SK-N-SH treated with all-trans-retinoic acid at 6 μM for 48 hours (cell line): ENCODE measurements around the gene TLX1.

ENCODE experiments used
- ARNTL ChIP-seq: fragments of 450-650 bp; formaldehyde crosslinking; IDR thresholded peaks from 2 replicates; pipeline ENCODE4 v1.5.0; 2020; ENCODE audit warnings: low read depth, mild to moderate bottlenecking, moderate library complexity, borderline replicate concordance
- GLIS3 ChIP-seq: fragments of 250-450 bp; sonication (Bioruptor Pico); IDR thresholded peaks from 2 replicates; pipeline ENCODE4 v1.5.0; 2020; ENCODE audit warnings: mild to moderate bottlenecking, moderate library complexity
- OSR1 ChIP-seq: fragments of 250-450 bp; sonication (Bioruptor Pico); IDR thresholded peaks from 2 replicates; pipeline ENCODE4 v1.8.0; 2022; ENCODE audit warnings: moderate library complexity, mild to moderate bottlenecking, inconsistent platforms
- POU6F1 ChIP-seq: fragments of 250-450 bp; sonication (Bioruptor Pico); IDR thresholded peaks from 2 replicates; pipeline ENCODE4 v1.8.0; 2021; ENCODE audit warnings: low read depth, mild to moderate bottlenecking, moderate library complexity, borderline replicate concordance
- ZC3H10 ChIP-seq: fragments of 250-450 bp; sonication (Bioruptor Pico); IDR thresholded peaks from 2 replicates; pipeline ENCODE4 v1.5.1; 2021; ENCODE audit warnings: mild to moderate bottlenecking, moderate library complexity
- ZFP3 ChIP-seq: fragments of 250-450 bp; sonication (Bioruptor Pico); IDR thresholded peaks from 2 replicates; pipeline ENCODE4 v1.5.0; 2020; ENCODE audit warnings: mild to moderate bottlenecking, moderate library complexity
- ZNF70 ChIP-seq: fragments of 450-650 bp; formaldehyde crosslinking; IDR thresholded peaks from 2 replicates; pipeline ENCODE4 v1.5.0; 2020; ENCODE audit warnings: mild to moderate bottlenecking, moderate library complexity
- ZNF8 ChIP-seq: fragments of 450-650 bp; formaldehyde crosslinking; IDR thresholded peaks from 2 replicates; pipeline ENCODE4 v1.5.0; 2020; ENCODE audit warnings: mild to moderate bottlenecking, moderate library complexity
- TF ChIP-seq, protein P1 (sequence below): fragments of 250-450 bp; sonication (Bioruptor Pico); IDR thresholded peaks from 2 replicates; pipeline ENCODE4 v1.5.1; 2020; ENCODE audit warnings: low read depth, mild to moderate bottlenecking, moderate library complexity
- TF ChIP-seq, protein P2 (sequence below): fragments of 250-450 bp; sonication (Bioruptor Pico); IDR thresholded peaks from 2 replicates; pipeline ENCODE4 v1.8.0; 2020; ENCODE audit warnings: mild to moderate bottlenecking, moderate library complexity, borderline replicate concordance

DNA sequence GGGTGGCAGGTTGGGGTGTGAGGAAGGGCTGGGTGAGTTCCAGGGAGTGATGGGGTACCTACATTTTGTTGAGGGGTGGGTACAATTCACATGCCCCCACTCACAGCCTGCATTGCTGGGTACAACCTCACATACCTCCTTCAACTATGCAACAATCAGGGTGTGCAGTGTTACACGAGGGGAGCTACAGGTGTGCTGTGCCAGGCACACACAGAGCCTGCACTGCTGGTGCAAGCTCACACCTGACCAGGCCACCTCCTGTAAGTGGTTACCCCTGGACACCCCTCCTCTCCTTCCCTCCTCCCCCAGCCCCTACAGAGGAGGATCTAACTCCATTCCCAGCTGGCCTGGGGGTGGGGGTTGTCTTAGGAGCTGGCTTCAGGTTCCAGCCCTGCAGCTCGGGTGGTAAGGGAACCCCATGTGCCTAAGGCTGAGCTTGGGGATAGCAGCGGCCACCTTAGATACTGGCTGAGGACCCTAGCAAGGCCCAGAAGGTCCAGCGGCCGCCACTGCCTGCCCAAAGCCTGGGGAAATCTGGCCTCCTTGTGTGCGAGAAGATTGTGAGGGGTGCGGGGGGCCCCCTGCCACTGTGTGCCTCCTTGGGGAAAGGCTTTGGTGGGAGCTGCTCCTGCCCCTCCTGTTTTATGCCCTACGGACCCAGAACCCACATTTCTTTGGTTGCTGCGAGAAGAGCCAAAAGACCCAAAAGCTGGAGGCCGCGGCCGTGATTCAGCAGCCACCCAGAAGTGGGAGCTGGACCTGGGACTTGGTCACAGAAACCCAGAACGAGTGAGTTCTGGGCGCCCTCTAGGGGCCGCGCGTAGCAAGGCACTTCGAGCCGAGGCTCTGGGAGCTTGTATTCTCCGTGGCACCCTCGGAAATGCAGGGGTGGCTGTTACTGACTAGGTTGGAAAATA is 10.8 kb downstream of the TLX1 start:
- TF ChIP-seq ZFP3 (no peak), ZNF70 (CRISPR knock-in tag) (no peak), ZNF8 (CRISPR knock-in tag) (no peak), ZC3H10 (CRISPR knock-in tag) (no peak), OSR1 (CRISPR knock-in tag) (no peak), GLIS3 (CRISPR knock-in tag) (no peak), POU6F1 (CRISPR knock-in tag) (no peak), ARNTL (CRISPR knock-in tag) (no peak)
- TF ChIP-seq, protein P1, sequence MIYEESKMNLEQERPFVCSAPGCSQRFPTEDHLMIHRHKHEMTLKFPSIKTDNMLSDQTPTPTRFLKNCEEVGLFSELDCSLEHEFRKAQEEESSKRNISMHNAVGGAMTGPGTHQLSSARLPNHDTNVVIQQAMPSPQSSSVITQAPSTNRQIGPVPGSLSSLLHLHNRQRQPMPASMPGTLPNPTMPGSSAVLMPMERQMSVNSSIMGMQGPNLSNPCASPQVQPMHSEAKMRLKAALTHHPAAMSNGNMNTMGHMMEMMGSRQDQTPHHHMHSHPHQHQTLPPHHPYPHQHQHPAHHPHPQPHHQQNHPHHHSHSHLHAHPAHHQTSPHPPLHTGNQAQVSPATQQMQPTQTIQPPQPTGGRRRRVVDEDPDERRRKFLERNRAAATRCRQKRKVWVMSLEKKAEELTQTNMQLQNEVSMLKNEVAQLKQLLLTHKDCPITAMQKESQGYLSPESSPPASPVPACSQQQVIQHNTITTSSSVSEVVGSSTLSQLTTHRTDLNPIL: no peak
- TF ChIP-seq, protein P2, sequence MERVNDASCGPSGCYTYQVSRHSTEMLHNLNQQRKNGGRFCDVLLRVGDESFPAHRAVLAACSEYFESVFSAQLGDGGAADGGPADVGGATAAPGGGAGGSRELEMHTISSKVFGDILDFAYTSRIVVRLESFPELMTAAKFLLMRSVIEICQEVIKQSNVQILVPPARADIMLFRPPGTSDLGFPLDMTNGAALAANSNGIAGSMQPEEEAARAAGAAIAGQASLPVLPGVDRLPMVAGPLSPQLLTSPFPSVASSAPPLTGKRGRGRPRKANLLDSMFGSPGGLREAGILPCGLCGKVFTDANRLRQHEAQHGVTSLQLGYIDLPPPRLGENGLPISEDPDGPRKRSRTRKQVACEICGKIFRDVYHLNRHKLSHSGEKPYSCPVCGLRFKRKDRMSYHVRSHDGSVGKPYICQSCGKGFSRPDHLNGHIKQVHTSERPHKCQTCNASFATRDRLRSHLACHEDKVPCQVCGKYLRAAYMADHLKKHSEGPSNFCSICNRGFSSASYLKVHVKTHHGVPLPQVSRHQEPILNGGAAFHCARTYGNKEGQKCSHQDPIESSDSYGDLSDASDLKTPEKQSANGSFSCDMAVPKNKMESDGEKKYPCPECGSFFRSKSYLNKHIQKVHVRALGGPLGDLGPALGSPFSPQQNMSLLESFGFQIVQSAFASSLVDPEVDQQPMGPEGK (CRISPR knock-in tag): no peak
